Activated CD4-positive, alpha-beta memory T cell treated with anti-CD3 and anti-CD28 coated beads for 36 hours (primary cell): ENCODE measurements around the gene DCLRE1B. TPM values are rescaled to one million over a fixed set of nuclear protein-coding genes. Genes with fewer than 3 reads are reported as not detected.

Source experiments
- CTCF ChIA-PET: fragments of 350-600 bp; sonication (Branson Sonifier 250); formaldehyde crosslinking; loops from one replicate; lab custom pipeline; 2021; ENCODE audit warnings: antibody characterized with exemption, inconsistent platforms; lab: Charles Lee
- POLR2A ChIA-PET: fragments of 350-600 bp; sonication (Branson Sonifier 250); formaldehyde crosslinking; loops from one replicate; lab custom pipeline; 2021; ENCODE audit warnings: antibody characterized with exemption; lab: Charles Lee
- DNase-seq: peaks from one replicate; pipeline ENCODE4 v3.0.0-alpha.2; 2020
- H3K27ac Mint-ChIP-seq: one replicate; pipeline ENCODE4 v1.8.0; 2021; ENCODE audit warnings: mixed read lengths
- H3K27me3 Mint-ChIP-seq: one replicate; pipeline ENCODE4 v1.8.0; 2021; ENCODE audit warnings: mixed read lengths
- H3K36me3 Mint-ChIP-seq: one replicate; pipeline ENCODE4 v1.8.0; 2021; ENCODE audit warnings: mixed read lengths
- H3K4me1 Mint-ChIP-seq: one replicate; pipeline ENCODE4 v1.8.0; 2021; ENCODE audit warnings: low read depth, mixed read lengths
- H3K4me3 Mint-ChIP-seq: one replicate; pipeline ENCODE4 v1.8.0; 2021; ENCODE audit warnings: mild to moderate bottlenecking, mixed read lengths
- H3K9me3 Mint-ChIP-seq: one replicate; pipeline ENCODE4 v1.8.0; 2021; ENCODE audit warnings: mixed read lengths
- intact Hi-C: fragments of 100-400 bp; cut with micrococcal nuclease; formaldehyde crosslinking; loops from one replicate; pipeline ENCODE4 v1.15.1; 2023
- total RNA-seq, 2 experiments: library from RNA; stranded (reverse); gene quantifications; one replicate each; pipeline ENCODE4 v1.2.3, GENCODE V29; 2021

DCLRE1B gene
- total RNA-seq, 2 experiments from 2014 or later = 19.4 to 19.6 TPM

DNA sequence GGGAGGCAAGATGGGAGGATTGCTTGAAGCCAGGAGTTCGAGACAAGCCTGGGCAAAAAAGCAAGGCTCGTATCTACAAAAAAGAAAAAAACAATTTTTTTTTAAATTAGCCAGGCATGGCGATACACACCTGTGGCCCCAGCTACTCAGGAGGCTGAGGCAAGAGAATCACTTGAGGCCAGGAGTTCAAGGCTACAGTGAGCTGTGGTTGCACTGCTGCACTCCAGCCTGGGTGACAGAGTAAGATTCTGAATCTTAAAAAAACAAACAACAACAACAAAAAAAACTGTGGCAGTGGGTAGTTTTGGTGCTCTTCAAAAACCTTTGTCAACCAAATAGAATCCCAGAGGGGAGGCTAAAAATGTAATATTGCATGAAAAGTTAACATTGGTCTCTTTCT, 34.3 kb upstream of the DCLRE1B start:
- POLR2A ChIA-PET = interaction anchor here (3.3 to 3.6 kb wide), 2 partner anchors 33 to 60 kb away, joined by 22 to 36 read pairs; partner anchors contain the start of genes AP4B1 and HIPK1
- peak overlapping the region; percentile 80 for H3K4me3 Mint-ChIP-seq
- H3K36me3 Mint-ChIP-seq = peaks cover 22% of the 10 kb centered on the region
- CTCF ChIA-PET = interaction anchor here (1.4 to 4.7 kb wide), 4 partner anchors 34 to 60 kb away, joined by 4 to 31 read pairs (median 12); partner anchors contain the start of genes AP4B1, DCLRE1B and HIPK1
- peaks cover 75% of the 10 kb centered on the region for H3K4me1 Mint-ChIP-seq
- peak; percentile 37 for DNase-seq
- H3K27ac Mint-ChIP-seq = peak overlapping the region; percentile 97
- H3K27me3 Mint-ChIP-seq = no peaks in the 10 kb centered on the region
- H3K9me3 Mint-ChIP-seq = no peaks in the 10 kb centered on the region
- intact Hi-C loops = loop anchor here (1.0 to 5.0 kb wide), 6 partner anchors 16 to 887 kb away; partner anchors contain the start of genes AP4B1, CSDE1 and RSBN1

DNA sequence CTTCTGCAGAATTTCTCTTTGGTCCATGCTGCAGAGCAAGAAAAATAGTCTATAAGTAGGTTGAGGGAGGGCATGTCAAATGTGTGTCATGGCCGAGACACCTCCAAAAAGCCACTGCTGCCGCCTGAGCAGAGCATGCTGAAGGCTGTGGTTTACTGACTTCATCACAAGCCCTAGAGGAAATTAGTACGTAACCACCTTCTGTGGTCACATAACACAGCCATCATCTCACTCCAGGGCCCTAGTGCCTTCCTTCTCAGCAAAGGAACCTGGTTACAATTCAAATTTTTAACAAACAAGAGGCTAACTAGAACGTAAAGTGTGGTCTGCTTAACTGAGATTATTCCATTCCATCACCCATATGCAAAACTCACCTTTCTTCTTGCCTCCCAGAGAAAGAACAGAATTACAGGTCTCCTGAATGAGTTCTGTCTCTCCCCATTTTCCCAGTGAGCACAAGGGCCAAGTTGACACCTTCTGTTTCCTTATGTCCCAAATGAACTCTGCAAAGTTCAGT, 33.5 kb upstream of the DCLRE1B start, which contains the start of gene PTPN22:
Gene PTPN22 (minus strand): TSS at position 116 of the 517 bp plus-strand sequence.
- peak; percentile 89 for DNase-seq
- intact Hi-C loops = loop anchor here (1.0 to 5.0 kb wide), 6 partner anchors 17 to 886 kb away; partner anchors contain the start of genes AP4B1, CSDE1 and RSBN1
- H3K9me3 Mint-ChIP-seq = no peaks in the 10 kb centered on the region

DNA sequence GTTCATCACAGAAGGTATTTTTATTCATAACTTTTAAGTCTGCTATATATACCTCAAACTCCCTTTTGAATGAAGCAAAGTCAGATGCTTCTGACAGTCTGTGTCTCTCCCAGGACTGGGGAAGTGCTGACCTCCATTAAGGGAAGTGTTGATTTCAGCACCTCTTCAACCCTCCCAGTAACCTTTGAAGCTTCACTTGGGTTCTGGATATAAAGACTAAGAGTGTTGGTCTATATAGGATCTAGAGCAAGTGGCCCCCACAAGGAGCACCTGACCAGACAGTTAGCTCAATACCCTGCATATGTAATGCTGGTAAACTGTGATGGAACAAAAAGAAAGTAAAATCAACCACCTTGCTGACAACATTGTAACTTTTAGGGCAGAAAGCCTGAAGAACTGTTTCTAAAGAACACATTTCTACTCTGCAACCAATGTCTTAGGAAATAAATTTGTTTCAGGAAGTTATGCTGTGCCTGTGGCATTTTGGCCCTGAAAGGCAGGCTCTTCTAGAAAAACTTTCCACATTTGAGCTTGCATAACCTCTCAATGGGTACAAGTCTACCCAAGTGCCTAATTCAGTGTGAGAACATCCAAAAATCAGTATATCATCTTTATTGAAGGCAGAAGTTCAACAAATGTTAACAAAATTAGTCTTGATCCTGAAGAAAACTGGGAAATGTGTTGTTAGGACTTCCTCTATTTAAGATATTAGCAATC, 32.7 kb upstream of the DCLRE1B start:
- ChIA-PET POLR2A (interaction anchor here (0.5 to 1.3 kb wide), 4 partner anchors 17 to 58 kb away, joined by 4 to 16 read pairs (median 4); partner anchors contain the start of genes AP4B1 and HIPK1), CTCF (interaction anchor here (1.0 kb wide), 1 partner anchor 58 kb away, joined by 3 read pairs; no protein-coding TSS in a partner anchor)
- peak overlapping the region; percentile 97 for H3K27ac Mint-ChIP-seq

More for the DNA sequence above, 33.5 kb upstream of the DCLRE1B start, which contains the start of gene PTPN22:
- ChIA-PET POLR2A (interaction anchor here (1.0 to 1.3 kb wide), 2 partner anchors 33 to 59 kb away, joined by 4 to 16 read pairs; partner anchors contain the start of genes AP4B1 and HIPK1), CTCF (interaction anchor here (1.0 kb wide), 1 partner anchor 59 kb away, joined by 3 read pairs; no protein-coding TSS in a partner anchor)
- Mint-ChIP-seq H3K27ac (peak within 1 kb of the TSS; percentile 97), H3K4me1 (peaks cover 75% of the 10 kb centered on the region), H3K36me3 (peaks cover 22% of the 10 kb centered on the region), H3K4me3 (peak within 1 kb of the TSS; percentile 80), H3K27me3 (no peaks in the 10 kb centered on the region)

DNA sequence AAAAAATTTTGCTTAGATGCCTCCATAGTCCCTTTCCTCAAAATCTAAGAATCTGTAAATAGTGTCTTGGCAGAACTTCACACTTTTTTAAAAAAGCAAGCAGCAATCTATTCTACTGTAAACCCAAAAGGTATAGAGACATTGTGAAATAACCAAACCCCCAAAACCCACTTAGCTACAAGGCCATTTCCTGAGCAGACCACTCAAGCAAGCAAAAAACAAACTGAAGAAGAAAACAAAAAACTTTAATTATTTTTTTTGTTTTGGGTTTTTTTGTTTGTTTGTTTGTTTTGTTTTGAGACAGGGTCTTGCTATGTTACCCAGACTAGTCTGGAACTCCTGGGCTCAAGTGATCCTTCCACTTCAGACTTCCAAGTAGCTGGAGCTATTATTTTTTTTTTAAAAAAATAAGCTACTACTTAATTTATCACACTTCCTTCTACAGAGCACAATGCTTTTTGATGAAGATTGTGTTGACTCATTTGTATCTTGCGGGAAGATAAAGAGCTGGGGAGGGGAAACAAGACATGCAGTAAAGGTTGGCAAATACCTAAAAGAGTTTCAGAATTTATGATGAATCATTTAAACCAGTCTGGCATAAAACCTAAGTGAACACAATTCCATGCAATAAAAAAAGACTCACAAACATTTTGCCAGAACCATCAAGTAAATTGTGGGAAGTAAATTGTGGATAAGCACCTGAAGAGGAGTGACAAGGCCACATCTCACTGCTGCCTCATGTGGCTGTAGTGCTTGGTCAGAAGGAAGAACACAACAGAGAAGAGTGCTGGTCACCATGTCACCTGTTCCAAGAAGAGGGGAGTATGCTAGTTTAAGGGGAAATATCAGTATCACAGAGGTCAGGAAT, 30.9 kb upstream of the DCLRE1B start:
- Mint-ChIP-seq H3K4me3 (peak overlapping the region; percentile 30), H3K4me1 (peaks cover 66% of the 10 kb centered on the region), H3K27ac (peak overlapping the region; percentile 87), H3K36me3 (peaks cover 13% of the 10 kb centered on the region), H3K27me3 (no peaks in the 10 kb centered on the region), H3K9me3 (no peaks in the 10 kb centered on the region)
- peak; percentile 33 for DNase-seq
- ChIA-PET POLR2A (interaction anchor here (0.9 to 2.9 kb wide), 4 partner anchors 30 to 115 kb away, joined by 4 to 11 read pairs (median 8); partner anchors contain the start of genes AP4B1, DCLRE1B, HIPK1 and PHTF1), CTCF (interaction anchor here (0.6 to 1.6 kb wide), 5 partner anchors 10 to 67 kb away, joined by 3 to 5 read pairs (median 3); partner anchors contain the start of gene HIPK1)
- intact Hi-C loops = loop anchor here (2.0 to 5.0 kb wide), 2 partner anchors 39 to 883 kb away; partner anchors contain the start of gene CSDE1

More for the DNA sequence above, 32.7 kb upstream of the DCLRE1B start:
- peak overlapping the region; percentile 80 for H3K4me3 Mint-ChIP-seq
- no peaks in the 10 kb centered on the region for H3K27me3 Mint-ChIP-seq
- peak; percentile 27 for DNase-seq
- H3K4me1 Mint-ChIP-seq = peaks cover 71% of the 10 kb centered on the region
- H3K36me3 Mint-ChIP-seq = peaks cover 20% of the 10 kb centered on the region
- H3K9me3 Mint-ChIP-seq = no peaks in the 10 kb centered on the region
- intact Hi-C loops = loop anchor here (5.0 kb wide), 1 partner anchor 885 kb away; the partner anchor contains the start of gene CSDE1

DNA sequence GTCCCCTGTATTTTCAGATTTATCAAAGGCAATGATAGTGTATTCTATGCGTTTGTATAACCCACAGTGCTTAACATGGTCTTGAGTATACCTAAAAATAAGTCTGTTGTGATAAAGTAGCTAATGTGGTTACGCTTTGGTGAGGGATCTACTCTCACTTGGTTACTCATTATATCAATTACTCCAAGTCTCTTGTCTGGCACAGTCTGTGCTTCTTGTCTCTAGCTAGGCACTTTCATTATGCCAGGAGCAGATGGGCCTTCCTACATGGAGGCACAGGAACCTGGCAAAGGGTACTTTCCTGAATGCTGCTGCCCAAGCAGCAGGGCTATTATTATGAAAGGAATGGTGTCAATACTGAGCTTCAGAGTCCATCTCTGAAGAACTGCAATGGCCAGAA, 29.4 kb upstream of the DCLRE1B start:
- H3K27ac Mint-ChIP-seq = peak overlapping the region; percentile 85
- H3K36me3 Mint-ChIP-seq = peaks cover 9% of the 10 kb centered on the region
- intact Hi-C loops = loop anchor here (2.0 kb wide), 1 partner anchor 41 kb away; no protein-coding TSS in a partner anchor
- peaks cover 71% of the 10 kb centered on the region for H3K4me1 Mint-ChIP-seq
- CTCF ChIA-PET = interaction anchor here (0.9 to 1.5 kb wide), 2 partner anchors 29 to 40 kb away, joined by 3 to 12 read pairs; partner anchors contain the start of gene AP4B1
- POLR2A ChIA-PET = interaction anchor here (1.2 to 2.9 kb wide), 2 partner anchors 10 to 28 kb away, joined by 5 to 10 read pairs; partner anchors contain the start of genes AP4B1 and DCLRE1B
- H3K9me3 Mint-ChIP-seq = no peaks in the 10 kb centered on the region
- no peak overlapping the region for H3K4me3 Mint-ChIP-seq
- no peaks in the 10 kb centered on the region for H3K27me3 Mint-ChIP-seq
- DNase-seq = no peak

DNA sequence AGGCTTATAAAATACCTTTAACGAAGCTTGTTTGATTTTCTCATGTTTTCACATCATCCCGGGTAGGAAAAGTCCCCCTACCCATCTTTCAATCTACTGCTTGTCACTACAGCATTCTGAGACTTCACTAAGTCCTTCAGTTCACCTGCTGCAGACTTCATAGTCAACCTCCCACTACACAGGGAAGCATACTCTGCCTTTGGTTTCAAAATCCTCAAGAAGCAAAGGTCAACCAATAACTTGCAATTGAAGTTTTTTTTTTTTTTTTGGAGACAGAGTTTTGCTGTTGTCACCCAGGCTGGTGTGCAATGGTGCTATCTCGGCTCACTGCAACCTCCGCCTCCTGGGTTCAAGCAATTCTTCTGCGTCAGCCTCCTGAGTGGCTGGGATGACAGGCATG, 28.9 kb upstream of the DCLRE1B start:
- no peak overlapping the region for H3K27ac Mint-ChIP-seq
- peaks cover 7% of the 10 kb centered on the region for H3K36me3 Mint-ChIP-seq
- ChIA-PET POLR2A (interaction anchor here (2.9 kb wide), 1 partner anchor 28 kb away, joined by 10 read pairs; the partner anchor contains the start of genes AP4B1 and DCLRE1B), CTCF (interaction anchor here (0.8 to 1.5 kb wide), 3 partner anchors 10 to 40 kb away, joined by 3 to 12 read pairs (median 3); partner anchors contain the start of gene AP4B1)
- intact Hi-C loops = no loop called here
- no peaks in the 10 kb centered on the region for H3K27me3 Mint-ChIP-seq
- H3K4me3 Mint-ChIP-seq = no peak overlapping the region
- DNase-seq = no peak
- peaks cover 75% of the 10 kb centered on the region for H3K4me1 Mint-ChIP-seq
- no peaks in the 10 kb centered on the region for H3K9me3 Mint-ChIP-seq

DNA sequence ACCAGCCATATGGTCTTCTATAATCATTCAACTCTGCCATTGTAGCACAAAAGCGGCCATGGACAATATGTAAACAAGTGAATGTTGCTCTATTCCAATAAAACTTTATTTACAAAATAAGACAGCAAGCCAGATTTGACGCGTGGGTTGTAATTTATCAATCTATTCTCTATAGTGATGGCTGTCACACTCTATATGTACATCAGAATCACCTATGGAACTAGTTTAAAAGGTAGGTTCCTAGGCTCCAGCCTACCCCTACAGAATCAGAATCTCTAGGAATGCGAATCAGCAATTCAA, 25.4 kb upstream of the DCLRE1B start:
- H3K4me1 Mint-ChIP-seq = peaks cover 49% of the 10 kb centered on the region
- H3K27me3 Mint-ChIP-seq = no peaks in the 10 kb centered on the region
- CTCF ChIA-PET = interaction anchor here (1.1 kb wide), 1 partner anchor 43 kb away, joined by 3 read pairs; no protein-coding TSS in a partner anchor
- peaks cover 4% of the 10 kb centered on the region for H3K36me3 Mint-ChIP-seq
- POLR2A ChIA-PET = interaction anchor here (1.9 kb wide), 1 partner anchor 24 kb away, joined by 8 read pairs; the partner anchor contains the start of gene AP4B1
- no peaks in the 10 kb centered on the region for H3K9me3 Mint-ChIP-seq
- intact Hi-C loops = no loop called here
- H3K27ac Mint-ChIP-seq = peak overlapping the region; percentile 9
- no peak for DNase-seq
- no peak overlapping the region for H3K4me3 Mint-ChIP-seq

DNA sequence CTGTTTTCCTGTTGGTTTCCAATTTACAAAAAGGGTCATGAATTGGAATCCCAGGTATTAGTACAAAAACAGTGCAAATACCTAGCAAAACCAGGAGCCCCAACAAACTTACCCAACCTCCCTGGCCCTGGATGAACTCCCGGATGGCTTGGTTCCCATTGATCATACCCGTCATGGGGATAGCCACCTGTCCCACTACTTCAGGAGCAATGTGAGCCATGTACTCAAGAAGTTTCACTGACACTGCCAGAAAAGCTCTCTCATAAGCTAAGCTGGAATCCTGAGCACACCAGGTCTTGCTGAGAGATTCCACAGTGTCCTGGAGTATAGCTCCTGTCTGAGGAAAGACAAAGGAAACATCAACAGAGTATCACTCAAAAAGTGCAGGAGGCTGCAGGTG, 23.5 kb upstream of the DCLRE1B start:
- H3K4me3 Mint-ChIP-seq = no peak overlapping the region
- intact Hi-C loops = no loop called here
- no peak for DNase-seq
- peaks cover 41% of the 10 kb centered on the region for H3K4me1 Mint-ChIP-seq
- no peaks in the 10 kb centered on the region for H3K27me3 Mint-ChIP-seq
- ChIA-PET CTCF (interaction anchor here (1.4 to 1.6 kb wide), 2 partner anchors 14 to 46 kb away, joined by 3 to 4 read pairs; no protein-coding TSS in a partner anchor), POLR2A (interaction anchor here (0.8 to 2.2 kb wide), 4 partner anchors 14 to 49 kb away, joined by 3 to 6 read pairs (median 4); partner anchors contain the start of gene AP4B1)
- H3K9me3 Mint-ChIP-seq = no peaks in the 10 kb centered on the region
- H3K27ac Mint-ChIP-seq = no peak overlapping the region
- H3K36me3 Mint-ChIP-seq = peaks cover 5% of the 10 kb centered on the region

DNA sequence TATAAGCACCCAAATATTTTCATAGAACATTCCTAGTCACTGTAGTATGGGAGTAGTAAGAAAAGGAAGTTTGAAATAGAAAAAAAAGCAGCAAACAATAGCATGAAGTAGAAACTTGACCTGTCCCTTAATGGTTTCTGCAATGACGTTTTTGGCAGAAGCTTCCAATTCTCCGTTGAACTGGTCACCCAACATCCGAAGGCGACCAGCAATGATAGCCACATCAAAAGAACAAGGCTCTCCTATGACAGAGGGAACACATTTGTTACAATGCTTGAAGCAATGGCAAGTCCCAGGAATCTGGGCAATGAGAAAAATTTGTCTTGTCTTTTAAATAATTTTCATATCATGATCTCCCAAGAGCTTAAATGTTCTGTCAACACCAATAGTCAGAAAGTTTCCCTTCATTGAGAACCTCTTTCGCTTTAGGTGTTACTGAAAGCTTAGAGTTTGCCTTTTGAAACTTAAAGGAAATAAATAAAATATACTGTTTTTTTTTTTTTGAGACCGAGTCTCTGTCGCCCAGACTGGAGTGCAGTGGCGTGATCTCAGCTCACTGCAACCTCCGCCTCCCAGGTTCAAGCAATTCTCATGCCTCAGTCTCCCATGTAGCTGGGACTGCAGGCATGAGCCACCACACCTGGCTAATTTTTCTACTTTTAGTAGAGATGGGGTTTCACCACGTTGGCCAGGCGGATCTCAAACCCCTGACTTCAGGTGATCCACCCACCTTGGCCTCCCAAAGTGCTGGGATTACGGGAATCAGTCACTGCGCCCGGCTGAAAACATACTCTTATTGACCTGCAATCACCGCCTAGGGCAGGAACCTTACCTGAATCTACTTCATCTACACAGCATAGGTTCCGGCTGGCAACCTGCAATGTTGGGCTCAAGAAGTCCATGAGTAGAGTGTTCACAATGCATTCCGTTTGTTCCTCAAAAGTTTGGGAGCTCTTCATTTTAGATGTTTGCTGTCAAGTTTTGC, 18.4 kb upstream of the DCLRE1B start:
- ChIA-PET POLR2A (interaction anchor here (0.7 to 1.7 kb wide), 4 partner anchors 11 to 788 kb away, joined by 3 to 5 read pairs (median 4); partner anchors contain the start of genes DCLRE1B and HIPK1), CTCF (interaction anchor here (0.7 to 1.3 kb wide), 2 partner anchors 18 to 458 kb away, joined by 6 read pairs; partner anchors contain the start of genes AP4B1 and DCLRE1B)
- Mint-ChIP-seq H3K4me3 (no peak overlapping the region), H3K4me1 (peaks cover 22% of the 10 kb centered on the region), H3K27ac (no peak overlapping the region), H3K36me3 (peaks cover 1% of the 10 kb centered on the region), H3K27me3 (no peaks in the 10 kb centered on the region), H3K9me3 (no peaks in the 10 kb centered on the region)
- intact Hi-C loops = no loop called here
- no peak for DNase-seq
